ENCODE results near the gene LRRTM4. TPM values are rescaled to one million over a fixed set of nuclear protein-coding genes. Genes with fewer than 3 reads are reported as not detected.

The LRRTM4 gene
- total RNA-seq, 2 donors from 2014 or later, result not detected

- no peaks in the 10 kb centered on the region for H3K36me3 Mint-ChIP-seq (ENCODE audit: low read depth)
- no peaks in the 10 kb centered on the region for H3K27me3 Mint-ChIP-seq
- H3K9me3 ChIP-seq (ENCODE audit: control insufficient read depth, low read length, poor library complexity, severe bottlenecking), result no peaks in the 10 kb centered on the region
- no peak for ATAC-seq
- DNase-seq, result no peak
- H3K4me1 Mint-ChIP-seq, result no peaks in the 10 kb centered on the region
- no peak overlapping the region for H3K27ac Mint-ChIP-seq
- no peak overlapping the region for H3K4me3 Mint-ChIP-seq
Measured at GRCh38 chr2:77513191-77513590, 9.0 kb downstream of the LRRTM4 start.

- ATAC-seq, result no peak
- no peak for DNase-seq
- Mint-ChIP-seq H3K36me3 (ENCODE audit: low read depth) (no peaks in the 10 kb centered on the region), H3K27me3 (no peaks in the 10 kb centered on the region), H3K4me1 (no peaks in the 10 kb centered on the region), H3K27ac (no peak overlapping the region), H3K4me3 (no peak overlapping the region)
- H3K9me3 ChIP-seq (ENCODE audit: control insufficient read depth, low read length, poor library complexity, severe bottlenecking), result no peaks in the 10 kb centered on the region
Measured at GRCh38 chr2:77512507-77512906, 9.7 kb downstream of the LRRTM4 start.

DNA sequence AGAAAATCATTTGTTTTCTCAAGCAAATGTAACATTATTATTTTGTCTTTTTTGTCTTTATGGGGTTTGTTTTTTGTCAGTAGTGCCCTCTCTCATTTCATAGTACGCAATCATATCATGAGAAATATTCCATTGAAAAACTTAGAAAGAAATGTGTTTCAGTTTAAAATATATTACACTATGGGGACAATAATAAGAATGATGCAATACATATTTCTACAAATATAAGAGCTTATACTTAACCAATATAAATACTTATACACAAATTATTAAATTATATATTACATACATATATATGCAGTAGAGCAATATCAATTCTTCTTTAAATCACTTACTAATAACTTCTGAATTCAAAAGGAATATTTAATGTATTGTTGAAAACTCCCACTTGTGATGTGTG is 13.7 kb downstream of the LRRTM4 start:
- ATAC-seq (no peak), DNase-seq (no peak)
- no peaks in the 10 kb centered on the region for H3K27me3 Mint-ChIP-seq
- H3K9me3 ChIP-seq (ENCODE audit: control insufficient read depth, low read length, poor library complexity, severe bottlenecking), result no peaks in the 10 kb centered on the region
- no peaks in the 10 kb centered on the region for H3K36me3 Mint-ChIP-seq (ENCODE audit: low read depth)
- H3K4me3 Mint-ChIP-seq, result no peak overlapping the region
- no peak overlapping the region for H3K27ac Mint-ChIP-seq
- H3K4me1 Mint-ChIP-seq, result no peaks in the 10 kb centered on the region

DNA sequence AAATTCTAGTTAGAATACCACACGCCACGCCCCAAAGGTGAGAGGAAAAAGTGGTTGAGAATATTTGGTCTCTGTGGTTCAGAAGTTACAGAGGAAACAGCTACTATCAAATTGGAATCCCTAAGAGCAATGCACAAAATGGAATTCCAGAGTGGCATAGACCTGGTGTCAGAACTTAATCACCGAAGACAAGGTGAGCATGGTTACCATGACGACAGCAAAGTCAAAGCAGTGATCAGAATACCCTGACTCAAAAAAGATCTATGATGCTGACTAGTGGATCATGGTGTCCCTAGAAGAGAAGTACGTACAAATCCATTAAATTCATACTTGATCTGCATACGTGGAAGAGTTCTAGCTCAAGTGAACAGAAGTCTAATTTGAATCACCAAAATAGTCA is 14.5 kb downstream of the LRRTM4 start:
- no peaks in the 10 kb centered on the region for H3K9me3 ChIP-seq (ENCODE audit: control insufficient read depth, low read length, poor library complexity, severe bottlenecking)
- DNase-seq (no peak), ATAC-seq (no peak)
- no peak overlapping the region for H3K27ac Mint-ChIP-seq
- no peaks in the 10 kb centered on the region for H3K36me3 Mint-ChIP-seq (ENCODE audit: low read depth)
- no peak overlapping the region for H3K4me3 Mint-ChIP-seq
- H3K27me3 Mint-ChIP-seq, result no peaks in the 10 kb centered on the region
- H3K4me1 Mint-ChIP-seq, result no peaks in the 10 kb centered on the region

- no peak for DNase-seq
- Mint-ChIP-seq H3K27me3 (no peaks in the 10 kb centered on the region), H3K27ac (no peak overlapping the region), H3K4me3 (no peak overlapping the region), H3K4me1 (no peaks in the 10 kb centered on the region), H3K36me3 (ENCODE audit: low read depth) (no peaks in the 10 kb centered on the region)
- no peak for ATAC-seq
- no peaks in the 10 kb centered on the region for H3K9me3 ChIP-seq (ENCODE audit: control insufficient read depth, low read length, poor library complexity, severe bottlenecking)
Measured at GRCh38 chr2:77488141-77488540, 34.0 kb downstream of the LRRTM4 start.

GRCh38 chr2:77487074-77487803 is 34.9 kb downstream of the LRRTM4 start:
- no peaks in the 10 kb centered on the region for H3K9me3 ChIP-seq (ENCODE audit: control insufficient read depth, low read length, poor library complexity, severe bottlenecking)
- ATAC-seq (no peak), DNase-seq (no peak)
- H3K4me1 Mint-ChIP-seq, result no peaks in the 10 kb centered on the region
- no peaks in the 10 kb centered on the region for H3K36me3 Mint-ChIP-seq (ENCODE audit: low read depth)
- no peak overlapping the region for H3K27ac Mint-ChIP-seq
- no peak overlapping the region for H3K4me3 Mint-ChIP-seq
- no peaks in the 10 kb centered on the region for H3K27me3 Mint-ChIP-seq

DNA sequence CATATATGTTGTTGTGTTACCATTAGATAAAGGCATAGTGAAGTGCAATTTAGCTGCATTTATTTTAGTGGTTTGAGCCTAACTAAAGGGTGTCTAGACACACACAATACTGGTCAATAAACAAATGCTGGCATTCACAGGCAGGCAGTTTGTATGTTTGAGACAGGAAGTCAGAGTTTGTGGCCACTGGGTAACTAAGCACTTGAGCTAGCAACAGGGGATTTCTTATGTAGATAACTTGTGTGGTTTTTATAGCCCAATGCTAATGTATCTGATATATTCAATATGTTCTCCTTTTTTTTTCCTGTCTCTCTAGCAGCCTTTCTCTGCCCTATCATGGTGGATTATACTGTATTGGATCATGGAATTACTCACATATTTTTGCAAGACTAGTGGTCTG is 38.1 kb downstream of the LRRTM4 start:
- no peak overlapping the region for H3K4me3 Mint-ChIP-seq
- no peak for ATAC-seq
- H3K27ac Mint-ChIP-seq, result no peak overlapping the region
- H3K9me3 ChIP-seq (ENCODE audit: control insufficient read depth, low read length, poor library complexity, severe bottlenecking), result no peaks in the 10 kb centered on the region
- no peak for DNase-seq
- H3K4me1 Mint-ChIP-seq, result no peaks in the 10 kb centered on the region
- no peaks in the 10 kb centered on the region for H3K36me3 Mint-ChIP-seq (ENCODE audit: low read depth)
- H3K27me3 Mint-ChIP-seq, result no peaks in the 10 kb centered on the region

DNA sequence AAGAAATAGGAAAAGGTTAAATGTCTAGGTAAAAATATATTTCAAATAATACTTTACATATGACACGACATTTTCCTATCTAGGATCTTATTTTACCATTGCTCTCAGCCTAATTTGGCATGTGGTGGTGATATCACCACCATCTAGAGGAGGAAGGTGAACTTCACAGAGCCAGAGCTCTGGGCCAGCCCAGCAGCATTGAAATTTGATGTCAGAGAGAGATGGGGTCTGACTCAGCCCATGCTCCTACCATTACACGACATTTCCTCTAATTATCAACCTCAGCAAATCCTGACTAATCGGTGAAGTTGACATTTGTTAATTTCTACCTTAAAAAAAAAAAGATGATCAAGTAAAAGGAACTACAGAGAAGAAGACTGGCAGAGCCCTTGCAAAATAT is 42.3 kb downstream of the LRRTM4 start:
- H3K9me3 ChIP-seq (ENCODE audit: control insufficient read depth, low read length, poor library complexity, severe bottlenecking), result no peaks in the 10 kb centered on the region
- no peak overlapping the region for H3K4me3 Mint-ChIP-seq
- ATAC-seq (no peak), DNase-seq (no peak)
- H3K36me3 Mint-ChIP-seq (ENCODE audit: low read depth), result no peaks in the 10 kb centered on the region
- H3K27ac Mint-ChIP-seq, result no peak overlapping the region
- H3K4me1 Mint-ChIP-seq, result no peaks in the 10 kb centered on the region
- H3K27me3 Mint-ChIP-seq, result no peaks in the 10 kb centered on the region

GRCh38 chr2:77479395-77479794 is 42.8 kb downstream of the LRRTM4 start:
- no peaks in the 10 kb centered on the region for H3K36me3 Mint-ChIP-seq (ENCODE audit: low read depth)
- ATAC-seq (no peak), DNase-seq (no peak)
- no peak overlapping the region for H3K4me3 Mint-ChIP-seq
- H3K4me1 Mint-ChIP-seq, result no peaks in the 10 kb centered on the region
- no peaks in the 10 kb centered on the region for H3K9me3 ChIP-seq (ENCODE audit: control insufficient read depth, low read length, poor library complexity, severe bottlenecking)
- H3K27me3 Mint-ChIP-seq, result no peaks in the 10 kb centered on the region
- no peak overlapping the region for H3K27ac Mint-ChIP-seq

DNA sequence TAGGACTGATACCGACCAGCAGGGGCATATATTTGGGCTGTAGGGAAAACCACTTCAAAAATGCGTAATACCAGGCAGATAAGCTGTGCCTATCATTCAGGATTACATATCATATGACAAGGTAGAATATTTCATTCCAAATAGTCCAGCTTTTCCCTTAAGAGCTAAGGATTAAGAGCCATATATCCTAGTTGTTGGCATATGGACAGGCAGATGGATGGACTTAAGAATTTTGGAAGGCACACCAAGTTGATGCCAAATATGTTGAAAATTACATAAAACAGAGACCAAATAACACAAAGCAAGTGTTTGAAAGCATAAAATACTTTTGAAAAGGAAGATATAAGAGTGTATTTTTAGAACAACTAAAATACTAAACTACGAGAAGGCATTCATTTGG is 52.1 kb downstream of the LRRTM4 start:
- Mint-ChIP-seq H3K36me3 (ENCODE audit: low read depth) (no peaks in the 10 kb centered on the region), H3K4me3 (no peak overlapping the region)

GRCh38 chr2:77469106-77469505 is 53.1 kb downstream of the LRRTM4 start:
- Mint-ChIP-seq H3K27ac (no peak overlapping the region), H3K4me1 (no peaks in the 10 kb centered on the region), H3K27me3 (no peaks in the 10 kb centered on the region), H3K36me3 (ENCODE audit: low read depth) (no peaks in the 10 kb centered on the region), H3K4me3 (no peak overlapping the region)
- DNase-seq (no peak), ATAC-seq (no peak)
- H3K9me3 ChIP-seq (ENCODE audit: control insufficient read depth, low read length, poor library complexity, severe bottlenecking), result no peaks in the 10 kb centered on the region

More for the DNA sequence above, 52.1 kb downstream of the LRRTM4 start:
- H3K9me3 ChIP-seq (ENCODE audit: control insufficient read depth, low read length, poor library complexity, severe bottlenecking), result no peaks in the 10 kb centered on the region
- ATAC-seq, result no peak
- Mint-ChIP-seq H3K27me3 (no peaks in the 10 kb centered on the region), H3K4me1 (no peaks in the 10 kb centered on the region), H3K27ac (no peak overlapping the region)
- no peak for DNase-seq

DNA sequence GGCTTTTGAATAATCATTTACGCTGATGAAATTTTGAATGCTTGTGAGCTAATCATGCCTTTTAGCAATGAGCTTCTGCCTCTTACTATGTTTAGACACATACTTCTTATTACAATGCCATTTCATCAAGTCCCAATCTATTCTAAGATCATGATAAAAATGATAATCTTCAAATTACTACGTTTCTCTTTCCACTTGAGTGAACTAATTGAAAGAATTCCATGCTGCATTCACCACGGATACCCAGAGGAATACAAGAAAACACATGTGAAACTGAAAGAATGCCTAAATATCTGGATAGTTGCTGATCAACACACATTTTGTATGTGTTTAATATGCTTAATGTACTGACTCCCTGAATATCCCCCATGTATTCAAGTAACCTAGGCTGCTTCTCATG is 62.3 kb downstream of the LRRTM4 start:
- ATAC-seq (no peak), DNase-seq (no peak)
- no peaks in the 10 kb centered on the region for H3K9me3 ChIP-seq (ENCODE audit: control insufficient read depth, low read length, poor library complexity, severe bottlenecking)
- H3K4me1 Mint-ChIP-seq, result no peaks in the 10 kb centered on the region
- no peak overlapping the region for H3K27ac Mint-ChIP-seq
- no peaks in the 10 kb centered on the region for H3K36me3 Mint-ChIP-seq (ENCODE audit: low read depth)
- no peaks in the 10 kb centered on the region for H3K27me3 Mint-ChIP-seq
- no peak overlapping the region for H3K4me3 Mint-ChIP-seq

DNA sequence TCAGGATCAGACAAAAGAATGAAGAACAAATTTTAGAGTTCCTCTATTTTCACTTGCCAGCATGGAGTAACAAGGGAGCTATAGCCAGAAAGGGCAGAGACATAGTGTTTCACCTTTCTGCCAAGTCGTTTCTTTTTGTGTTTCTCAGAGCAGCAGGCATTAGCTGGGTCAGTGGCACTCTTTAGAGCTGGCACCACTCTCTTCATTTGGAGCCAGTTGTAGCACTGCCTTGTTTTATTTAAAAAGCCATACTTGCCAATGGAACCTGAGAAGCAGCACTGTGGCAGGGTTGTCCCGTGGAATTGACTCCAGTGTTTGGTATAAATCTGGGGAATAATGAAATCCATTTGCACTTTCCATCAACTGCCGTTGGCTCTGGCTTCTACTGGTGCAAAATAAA is 64.0 kb downstream of the LRRTM4 start:
- H3K27me3 Mint-ChIP-seq, result no peaks in the 10 kb centered on the region
- DNase-seq, result no peak
- no peak overlapping the region for H3K27ac Mint-ChIP-seq
- no peaks in the 10 kb centered on the region for H3K4me1 Mint-ChIP-seq
- H3K36me3 Mint-ChIP-seq (ENCODE audit: low read depth), result no peaks in the 10 kb centered on the region
- no peak overlapping the region for H3K4me3 Mint-ChIP-seq
- ATAC-seq, result no peak
- no peaks in the 10 kb centered on the region for H3K9me3 ChIP-seq (ENCODE audit: control insufficient read depth, low read length, poor library complexity, severe bottlenecking)

- no peaks in the 10 kb centered on the region for H3K4me1 Mint-ChIP-seq
- no peak for DNase-seq
- H3K27ac Mint-ChIP-seq, result no peak overlapping the region
- no peak overlapping the region for H3K4me3 Mint-ChIP-seq
- no peak for ATAC-seq
- no peaks in the 10 kb centered on the region for H3K27me3 Mint-ChIP-seq
- no peaks in the 10 kb centered on the region for H3K36me3 Mint-ChIP-seq (ENCODE audit: low read depth)
- H3K9me3 ChIP-seq (ENCODE audit: control insufficient read depth, low read length, poor library complexity, severe bottlenecking), result no peaks in the 10 kb centered on the region
Measured at GRCh38 chr2:77457665-77458064, 64.5 kb downstream of the LRRTM4 start.

Measured in T-helper 17 cell (primary cell).